Measurements from ENCODE around the gene LAMA4.

LAMA4 gene

GRCh38 chr6:112237595-112237994, 16.8 kb downstream of the LAMA4 start:
- no peak for DNase-seq

GRCh38 chr6:112237066-112237465, 17.3 kb downstream of the LAMA4 start:
- DNase-seq, result no peak

- DNase-seq, result no peak
Observed at GRCh38 chr6:112235956-112236355, 18.4 kb downstream of the LAMA4 start.

- DNase-seq, result no peak
Observed at GRCh38 chr6:112234601-112235000, 19.8 kb downstream of the LAMA4 start.

- no peak for DNase-seq
Observed at GRCh38 chr6:112233847-112234246, 20.5 kb downstream of the LAMA4 start.

GRCh38 chr6:112232845-112233256, 21.5 kb downstream of the LAMA4 start:
- DNase-seq, result no peak

- no peak for DNase-seq
Observed at GRCh38 chr6:112231594-112232060, 22.7 kb downstream of the LAMA4 start.

- DNase-seq, result no peak
Observed at GRCh38 chr6:112231164-112231563, 23.2 kb downstream of the LAMA4 start.

- DNase-seq, result no peak
Observed at GRCh38 chr6:112228480-112229332, 25.7 kb downstream of the LAMA4 start.

GRCh38 chr6:112227992-112228391, 26.4 kb downstream of the LAMA4 start:
- DNase-seq, result no peak

GRCh38 chr6:112227411-112227810, 27.0 kb downstream of the LAMA4 start:
- no peak for DNase-seq

GRCh38 chr6:112225691-112226090, 28.7 kb downstream of the LAMA4 start:
- DNase-seq, result no peak

- no peak for DNase-seq
Observed at GRCh38 chr6:112224088-112224487, 30.3 kb downstream of the LAMA4 start.

GRCh38 chr6:112223070-112223861, 31.1 kb downstream of the LAMA4 start:
- no peak for DNase-seq

- DNase-seq, result no peak
Observed at GRCh38 chr6:112221981-112222852, 32.1 kb downstream of the LAMA4 start.

GRCh38 chr6:112221561-112221960, 32.8 kb downstream of the LAMA4 start:
- DNase-seq, result no peak

- DNase-seq, result no peak
Observed at GRCh38 chr6:112218563-112218962, 35.8 kb downstream of the LAMA4 start.

GRCh38 chr6:112216662-112217551, 37.5 kb downstream of the LAMA4 start:
- no peak for DNase-seq

- no peak for DNase-seq
Observed at GRCh38 chr6:112215488-112216284, 38.7 kb downstream of the LAMA4 start.

- no peak for DNase-seq
Observed at GRCh38 chr6:112214739-112215269, 39.6 kb downstream of the LAMA4 start.

- DNase-seq, result no peak
Observed at GRCh38 chr6:112210852-112211251, 43.5 kb downstream of the LAMA4 start.

All from retina (tissue), 1 donor.